HL-60 (cell line): ENCODE results near the gene CHERP.

Experiments
- DNase-seq, 2 experiments: peaks; one replicate each; pipeline ENCODE4 v3.0.0-alpha.2; 2010 to 2020; ENCODE audit warnings: low read depth in 1 of 2, low spot score in 1 of 2
- H3K27ac ChIP-seq: fragments of 250-450 bp; sonication (Bioruptor Pico); replicated peaks from 2 replicates; pipeline ENCODE4 v1.5.1; 2020; ENCODE audit warnings: mild to moderate bottlenecking, moderate library complexity
- H3K27me3 ChIP-seq: fragments of 250-450 bp; sonication (Bioruptor Pico); 2 replicates; pipeline ENCODE4 v1.5.1; 2021; ENCODE audit warnings: mild to moderate bottlenecking, moderate library complexity; ENCODE audit not compliant: insufficient read depth, poor library complexity, severe bottlenecking
- H3K4me3 ChIP-seq: replicated peaks from 2 replicates; pipeline ENCODE4 v1.5.1; 2011; ENCODE audit warnings: mild to moderate bottlenecking, control low read depth, low read length; ENCODE audit not compliant: insufficient read depth
- CTCF ChIP-seq: IDR thresholded peaks from one replicate; pipeline ENCODE4 v1.5.1; 2011; ENCODE audit warnings: low read length, control low read depth, inconsistent platforms; ENCODE audit not compliant: insufficient read depth
- GABPA ChIP-seq: IDR thresholded peaks from 2 replicates; pipeline ENCODE4 v1.6.1; 2012; ENCODE audit warnings: low read depth
- POLR2AphosphoS5 ChIP-seq: IDR thresholded peaks from 2 replicates; pipeline ENCODE4 v1.6.1; 2012; ENCODE audit warnings: low read depth
- SPI1 ChIP-seq: IDR thresholded peaks from 2 replicates; pipeline ENCODE4 v1.6.1; 2012; ENCODE audit warnings: low read depth, mild to moderate bottlenecking, borderline replicate concordance
- TF ChIP-seq, protein P1 (sequence below): IDR thresholded peaks from 2 replicates; pipeline ENCODE4 v1.6.1; 2012; ENCODE audit warnings: low read depth; ENCODE audit not compliant: insufficient replicate concordance

CHERP gene

DNA sequence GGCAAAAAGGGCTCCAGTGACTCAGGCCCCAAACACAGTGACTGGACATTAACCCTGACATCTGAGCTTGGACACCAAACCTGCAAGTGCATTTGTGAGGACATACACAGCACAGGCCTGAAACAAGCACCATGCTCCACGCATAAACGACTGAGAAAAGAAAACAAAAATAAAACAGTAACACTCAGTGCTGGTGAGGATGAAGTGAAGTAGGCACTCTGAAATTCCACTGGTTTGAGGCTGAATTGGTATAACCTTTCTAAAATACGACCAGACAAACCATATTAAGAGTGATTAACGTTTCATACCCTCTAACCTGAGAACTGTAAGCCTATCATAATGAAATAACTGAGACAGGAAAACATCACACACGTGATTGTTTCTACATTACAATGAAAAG, 24.5 kb upstream of the CHERP start:
- no peaks in the 10 kb centered on the region for H3K27me3 ChIP-seq
- TF ChIP-seq POLR2AphosphoS5 (no peak), CTCF (no peak), SPI1 (no peak), GABPA (no peak)
- TF ChIP-seq, protein P1, sequence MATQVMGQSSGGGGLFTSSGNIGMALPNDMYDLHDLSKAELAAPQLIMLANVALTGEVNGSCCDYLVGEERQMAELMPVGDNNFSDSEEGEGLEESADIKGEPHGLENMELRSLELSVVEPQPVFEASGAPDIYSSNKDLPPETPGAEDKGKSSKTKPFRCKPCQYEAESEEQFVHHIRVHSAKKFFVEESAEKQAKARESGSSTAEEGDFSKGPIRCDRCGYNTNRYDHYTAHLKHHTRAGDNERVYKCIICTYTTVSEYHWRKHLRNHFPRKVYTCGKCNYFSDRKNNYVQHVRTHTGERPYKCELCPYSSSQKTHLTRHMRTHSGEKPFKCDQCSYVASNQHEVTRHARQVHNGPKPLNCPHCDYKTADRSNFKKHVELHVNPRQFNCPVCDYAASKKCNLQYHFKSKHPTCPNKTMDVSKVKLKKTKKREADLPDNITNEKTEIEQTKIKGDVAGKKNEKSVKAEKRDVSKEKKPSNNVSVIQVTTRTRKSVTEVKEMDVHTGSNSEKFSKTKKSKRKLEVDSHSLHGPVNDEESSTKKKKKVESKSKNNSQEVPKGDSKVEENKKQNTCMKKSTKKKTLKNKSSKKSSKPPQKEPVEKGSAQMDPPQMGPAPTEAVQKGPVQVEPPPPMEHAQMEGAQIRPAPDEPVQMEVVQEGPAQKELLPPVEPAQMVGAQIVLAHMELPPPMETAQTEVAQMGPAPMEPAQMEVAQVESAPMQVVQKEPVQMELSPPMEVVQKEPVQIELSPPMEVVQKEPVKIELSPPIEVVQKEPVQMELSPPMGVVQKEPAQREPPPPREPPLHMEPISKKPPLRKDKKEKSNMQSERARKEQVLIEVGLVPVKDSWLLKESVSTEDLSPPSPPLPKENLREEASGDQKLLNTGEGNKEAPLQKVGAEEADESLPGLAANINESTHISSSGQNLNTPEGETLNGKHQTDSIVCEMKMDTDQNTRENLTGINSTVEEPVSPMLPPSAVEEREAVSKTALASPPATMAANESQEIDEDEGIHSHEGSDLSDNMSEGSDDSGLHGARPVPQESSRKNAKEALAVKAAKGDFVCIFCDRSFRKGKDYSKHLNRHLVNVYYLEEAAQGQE, result no peak
- H3K4me3 ChIP-seq, result no peak overlapping the region
- DNase-seq, result no peak
- no peak overlapping the region for H3K27ac ChIP-seq

DNA sequence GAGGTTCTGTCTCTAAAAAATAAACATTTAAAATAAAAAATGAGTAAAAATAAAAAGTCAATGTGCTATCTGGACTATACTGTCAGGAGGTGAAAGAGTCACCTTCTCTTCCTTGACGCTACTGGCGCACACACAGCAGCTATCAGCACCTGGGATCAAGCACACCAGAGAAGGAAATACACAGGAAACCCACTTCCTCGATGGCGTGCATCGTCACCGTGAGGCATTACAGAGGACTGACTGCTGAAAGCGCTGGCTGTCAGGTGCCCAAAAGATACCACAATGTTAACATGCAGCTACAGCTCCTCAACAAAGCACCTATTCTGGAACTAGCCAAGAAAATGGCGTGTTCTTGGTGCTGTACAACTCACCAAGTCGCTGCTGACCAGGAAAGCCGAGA, 23.9 kb upstream of the CHERP start:
- TF ChIP-seq GABPA (no peak), CTCF (no peak), POLR2AphosphoS5 (no peak), SPI1 (no peak)
- TF ChIP-seq, protein P1, result no peak
- H3K27me3 ChIP-seq, result no peaks in the 10 kb centered on the region

GRCh38 chr19:16564842-16565241, 22.6 kb upstream of the CHERP start:
- Histone ChIP-seq H3K4me3 (no peak overlapping the region), H3K27me3 (no peaks in the 10 kb centered on the region), H3K27ac (no peak overlapping the region)
- DNase-seq, result no peak
- no peak for TF ChIP-seq CTCF

More for the DNA sequence above, 23.9 kb upstream of the CHERP start:
- Histone ChIP-seq H3K4me3 (no peak overlapping the region), H3K27ac (no peak overlapping the region; the same call in 1 of the 2 replicates)
- DNase-seq, result no peak

GRCh38 chr19:16562608-16563025, 20.4 kb upstream of the CHERP start:
- no peak overlapping the region for H3K4me3 ChIP-seq
- TF ChIP-seq SPI1 (no peak), POLR2AphosphoS5 (no peak), GABPA (no peak), CTCF (no peak)
- TF ChIP-seq, protein P1, result no peak
- no peaks in the 10 kb centered on the region for H3K27me3 ChIP-seq
- DNase-seq, result no peak
- no peak overlapping the region for H3K27ac ChIP-seq
